Fibroblast of villous mesenchyme (primary cell): ENCODE data around the gene TFB1M. TPM values are rescaled to one million over a fixed set of nuclear protein-coding genes. Genes with fewer than 3 reads are reported as not detected.
"Not testable (repeated sequence)": the region's sequence is repeated elsewhere in the genome, so short reads cannot be mapped to it uniquely, and the experiment has no call there.

Experiments
- DNase-seq: peaks from one replicate; pipeline ENCODE4 v3.0.0-alpha.2; 2010; ENCODE audit warnings: low read depth
- H3K4me3 ChIP-seq: 2 replicates; pipeline ENCODE4 v1.5.1; 2011; ENCODE audit warnings: low read depth, mild to moderate bottlenecking, low read length
- CTCF ChIP-seq: IDR thresholded peaks from 2 replicates; pipeline ENCODE4 v1.5.1; 2012; ENCODE audit warnings: low read depth, mild to moderate bottlenecking, low read length; ENCODE audit not compliant: insufficient read depth
- total RNA-seq: library from RNA; depleted of rRNA; stranded (reverse); fragments of >200 nt; gene quantifications from 2 replicates; pipeline ENCODE4 v1.2.3, GENCODE V29; 2012

TFB1M gene
- total RNA-seq, 1 donor = 29.8 TPM

GRCh38 chr6:155340464-155341129 is 26.3 kb upstream of the TFB1M start:
- H3K4me3 ChIP-seq = no peak overlapping the region
- peak; percentile 58 for DNase-seq
- peak; percentile 66 for TF ChIP-seq CTCF

- not testable (repeated sequence) for H3K4me3 ChIP-seq, DNase-seq
These were observed 25.6 kb upstream of the TFB1M start for GRCh38 chr6:155339929-155340328.

- DNase-seq, H3K4me3 ChIP-seq: not testable (repeated sequence)
These were observed 24.0 kb upstream of the TFB1M start for GRCh38 chr6:155338237-155338636.

GRCh38 chr6:155335265-155335664 is 21.0 kb upstream of the TFB1M start:
- no peak overlapping the region for H3K4me3 ChIP-seq
- no peak for DNase-seq
- no peak for TF ChIP-seq CTCF

GRCh38 chr6:155334073-155334472 is 19.8 kb upstream of the TFB1M start:
- not testable (repeated sequence) for H3K4me3 ChIP-seq, DNase-seq

GRCh38 chr6:155333414-155333813 is 19.1 kb upstream of the TFB1M start:
- TF ChIP-seq CTCF = no peak
- DNase-seq = no peak
- H3K4me3 ChIP-seq = no peak overlapping the region

GRCh38 chr6:155330922-155331321 is 16.6 kb upstream of the TFB1M start:
- DNase-seq = no peak
- TF ChIP-seq CTCF = no peak
- no peak overlapping the region for H3K4me3 ChIP-seq

GRCh38 chr6:155330133-155330734 is 15.9 kb upstream of the TFB1M start:
- no peak for DNase-seq
- no peak for TF ChIP-seq CTCF

More at GRCh38 chr6:155330133-155330734, 15.9 kb upstream of the TFB1M start:
- no peak overlapping the region for H3K4me3 ChIP-seq
